Measurements from ENCODE around the gene JMJD6.

JMJD6 gene

GRCh38 chr17:76726231-76726775 lies at the start of gene JMJD6:
TSS of gene JMJD6 (minus strand) at chr17:76726606. CDS start at chr17:76726475, 131 bp downstream.
- DNase-seq (ENCODE audit: low read depth) = peak; percentile 97
- TF ChIP-seq CTCF (IDR thresholded peaks at IDR 0.05; ENCODE audit: low read length, missing control alignments) = no peak
- H3K4me3 ChIP-seq (replicated peaks; ENCODE audit: low read depth, low read length) = peak within 1 kb of the TSS; percentile 86

GRCh38 chr17:76775021-76775600 lies 48.7 kb upstream of the JMJD6 start:
- DNase-seq (ENCODE audit: low read depth) = no peak
- no peak for TF ChIP-seq CTCF (IDR thresholded peaks at IDR 0.05; ENCODE audit: low read length, missing control alignments)
- no peak overlapping the region for H3K4me3 ChIP-seq (replicated peaks; ENCODE audit: low read depth, low read length)

- TF ChIP-seq CTCF (IDR thresholded peaks at IDR 0.05; ENCODE audit: low read length, missing control alignments) = no peak
- no peak overlapping the region for H3K4me3 ChIP-seq (replicated peaks; ENCODE audit: low read depth, low read length)
These were observed 46.6 kb upstream of the JMJD6 start for GRCh38 chr17:76772842-76773525.

GRCh38 chr17:76758570-76758969 lies 32.2 kb upstream of the JMJD6 start:
- no peak for TF ChIP-seq CTCF (IDR thresholded peaks at IDR 0.05; ENCODE audit: low read length, missing control alignments)
- DNase-seq (ENCODE audit: low read depth) = no peak
- H3K4me3 ChIP-seq (replicated peaks; ENCODE audit: low read depth, low read length) = no peak overlapping the region

More at GRCh38 chr17:76772842-76773525, 46.6 kb upstream of the JMJD6 start:
- DNase-seq (ENCODE audit: low read depth) = peak; percentile 60

- H3K4me3 ChIP-seq (replicated peaks; ENCODE audit: low read depth, low read length) = no peak overlapping the region
- TF ChIP-seq CTCF (IDR thresholded peaks at IDR 0.05; ENCODE audit: low read length, missing control alignments) = no peak
- DNase-seq (ENCODE audit: low read depth) = no peak
These were observed 30.9 kb upstream of the JMJD6 start for GRCh38 chr17:76757256-76757655.

GRCh38 chr17:76755285-76755684 lies 28.9 kb upstream of the JMJD6 start:
- no peak for TF ChIP-seq CTCF (IDR thresholded peaks at IDR 0.05; ENCODE audit: low read length, missing control alignments)
- H3K4me3 ChIP-seq (replicated peaks; ENCODE audit: low read depth, low read length) = no peak overlapping the region
- DNase-seq (ENCODE audit: low read depth) = no peak

Data from fibroblast of pulmonary artery (primary cell).